SK-N-SH (cell line): ENCODE measurements around the gene LFNG. TPM values are rescaled to one million over a fixed set of nuclear protein-coding genes. Genes with fewer than 3 reads are reported as not detected.
A peak's percentile ranks its signal among the peaks of the same experiment; 100 is the strongest.

Experiments
- CTCF ChIA-PET: fragments of 300-600, 350-600 bp; formaldehyde crosslinking; extraction: SDS; loops from one replicate; lab custom pipeline; 2021; lab: Yijun Ruan, JAX
- POLR2A ChIA-PET: fragments of 350-600 bp; sonication (Branson Sonifier 250); formaldehyde crosslinking; extraction: SDS; loops from one replicate; lab custom pipeline; 2020; ENCODE audit warnings: antibody characterized with exemption, inconsistent platforms; lab: Yijun Ruan, JAX
- DNase-seq: peaks from one replicate; pipeline ENCODE4 v3.0.0; 2012
- H2AFZ ChIP-seq: fragments of 200-600 bp; sonication (generic); 2 replicates; pipeline ENCODE4 v1.8.1; 2016; ENCODE audit warnings: antibody characterized with exemption, mild to moderate bottlenecking, low read depth
- H3F3A ChIP-seq: fragments of 200-600 bp; sonication (generic); replicated peaks from 2 replicates; pipeline ENCODE3; 2016; ENCODE audit warnings: antibody characterized with exemption, mild to moderate bottlenecking; ENCODE audit not compliant: insufficient read depth
- H3K27ac ChIP-seq, 2 experiments: fragments of 200-500 bp in 1 of 2; fragments of 200-600 bp in 1 of 2; sonication (Bioruptor generic) in 1 of 2; sonication (generic), shearing (Covaris generic) in 1 of 2; 2 replicates each; pipeline versions ENCODE4 v1.5.1 to v1.6.1; 2014 to 2016; ENCODE audit warnings: low read depth in 2 of 2, inconsistent platforms in 1 of 2, low read length in 1 of 2, mild to moderate bottlenecking in 1 of 2, mixed read lengths in 1 of 2
- H3K27me3 ChIP-seq: fragments of 200-600 bp; sonication (generic), shearing (Covaris generic); 2 replicates; pipeline ENCODE4 v1.6.1; 2016; ENCODE audit warnings: mixed run types; ENCODE audit not compliant: insufficient read depth
- H3K36me3 ChIP-seq, 2 experiments: fragments of 200-500 bp in 1 of 2; fragments of 200-600 bp in 1 of 2; sonication (Bioruptor generic) in 1 of 2; sonication (generic) in 1 of 2; replicated peaks in 1 of 2; 2 replicates each; pipeline versions ENCODE3 to v1.5.1; 2014 to 2016; ENCODE audit warnings: low read length in 1 of 2, mild to moderate bottlenecking in 1 of 2; ENCODE audit not compliant: insufficient read depth in 2 of 2, control insufficient read depth in 1 of 2
- H3K4me1 ChIP-seq, 2 experiments: fragments of 200-500 bp in 1 of 2; fragments of 200-600 bp in 1 of 2; sonication (Bioruptor generic) in 1 of 2; sonication (generic), shearing (Covaris generic) in 1 of 2; 2 replicates each; pipeline versions ENCODE4 v1.5.1 to v1.6.1; 2014 to 2016; ENCODE audit warnings: low read depth in 1 of 2, low read length in 1 of 2, mixed run types in 1 of 2; ENCODE audit not compliant: insufficient read depth in 2 of 2, control insufficient read depth in 1 of 2
- H3K4me2 ChIP-seq: fragments of 200-600 bp; sonication (generic), shearing (Covaris generic); 2 replicates; pipeline ENCODE4 v1.6.1; 2017; ENCODE audit warnings: mixed run types
- H3K4me3 ChIP-seq, 2 experiments: fragments of 200-500 bp in 1 of 2; fragments of 200-600 bp in 1 of 2; sonication (Bioruptor generic) in 1 of 2; sonication (generic), shearing (Covaris generic) in 1 of 2; 2 replicates each; pipeline versions ENCODE4 v1.5.1 to v1.8.1; 2014 to 2016; ENCODE audit warnings: low read depth in 2 of 2, inconsistent platforms in 1 of 2, low read length in 1 of 2, mild to moderate bottlenecking in 1 of 2, mixed read lengths in 1 of 2, moderate library complexity in 1 of 2
- H3K79me2 ChIP-seq: fragments of 200-600 bp; sonication (generic); 2 replicates; pipeline ENCODE4 v1.8.1; 2017; ENCODE audit warnings: mild to moderate bottlenecking; ENCODE audit not compliant: insufficient read depth
- H3K9ac ChIP-seq: fragments of 200-600 bp; sonication (generic); 2 replicates; pipeline ENCODE4 v1.6.1; 2017; ENCODE audit warnings: mixed run types
- H3K9me2 ChIP-seq: fragments of 200-600 bp; sonication (generic); 2 replicates; pipeline ENCODE4 v1.6.1; 2017; ENCODE audit warnings: mixed run types
- H3K9me3 ChIP-seq: fragments of 200-600 bp; sonication (generic); 2 replicates; pipeline ENCODE4 v1.6.1; 2017; ENCODE audit warnings: mixed run types, mild to moderate bottlenecking, moderate library complexity
- H4K20me1 ChIP-seq: fragments of 200-600 bp; sonication (generic); 2 replicates; pipeline ENCODE4 v1.6.1; 2017; ENCODE audit warnings: mild to moderate bottlenecking, mixed run types; ENCODE audit not compliant: insufficient read depth
- CHD2 ChIP-seq: fragments of 150-350 bp; IDR thresholded peaks from 2 replicates; pipeline ENCODE4 v1.6.1; 2018; ENCODE audit warnings: low read length; ENCODE audit not compliant: partially characterized antibody
- ELF1 ChIP-seq: IDR thresholded peaks from 2 replicates; pipeline ENCODE4 v1.4.0; 2012
- EP300 ChIP-seq, 2 experiments: IDR thresholded peaks; 2 replicates each; pipeline versions ENCODE4 v1.4.0 to v1.6.1; 2012; ENCODE audit warnings: borderline replicate concordance in 1 of 2, low read depth in 1 of 2, low read length in 1 of 2
- JUND ChIP-seq: IDR thresholded peaks from 2 replicates; pipeline ENCODE4 v1.4.0; 2012
- MEF2A ChIP-seq: IDR thresholded peaks from 2 replicates; pipeline ENCODE4 v1.4.0; 2012; ENCODE audit warnings: low read depth, borderline replicate concordance
- MXI1 ChIP-seq: IDR thresholded peaks from 2 replicates; pipeline ENCODE4 v1.6.1; 2012; ENCODE audit warnings: mild to moderate bottlenecking, low read depth, low read length, improper control_type of control experiment
- NFIC ChIP-seq: IDR thresholded peaks from 2 replicates; pipeline ENCODE4 v1.4.0; 2012; ENCODE audit warnings: borderline replicate concordance
- NRF1 ChIP-seq: IDR thresholded peaks from 2 replicates; pipeline ENCODE4 v1.6.1; 2012; ENCODE audit warnings: low read depth, mild to moderate bottlenecking, low read length
- RFX5 ChIP-seq: IDR thresholded peaks from 2 replicates; pipeline ENCODE4 v1.6.1; 2012; ENCODE audit warnings: mild to moderate bottlenecking, improper control_type of control experiment, low read length
- RXRA ChIP-seq: IDR thresholded peaks from 2 replicates; pipeline ENCODE4 v1.4.0; 2012; ENCODE audit warnings: low read depth, mild to moderate bottlenecking, borderline replicate concordance
- SIN3A ChIP-seq: IDR thresholded peaks from 2 replicates; pipeline ENCODE4 v1.6.1; 2012; ENCODE audit warnings: low read depth, mild to moderate bottlenecking, low read length, moderate library complexity, borderline replicate concordance
- YY1 ChIP-seq: IDR thresholded peaks from 2 replicates; pipeline ENCODE4 v1.4.0; 2012; ENCODE audit warnings: low read depth, mild to moderate bottlenecking
- WGBS: methylation state at CpG from one replicate; pipeline ENCODE4 v1.1.6; 2017; ENCODE audit warnings: low lambda C conversion rate; 5-methylcytosine and 5-hydroxymethylcytosine counted together
- polyA plus RNA-seq, 3 experiments: library from polyadenylated mRNA; depleted of rRNA; stranded (reverse); fragments of >200 nt; gene quantifications; 2 replicates each; pipeline ENCODE4 v1.2.3, GENCODE V29; 2012
- TF ChIP-seq, protein P1 (sequence below): IDR thresholded peaks from 2 replicates; pipeline ENCODE4 v1.4.0; 2012; ENCODE audit warnings: low read depth
- TF ChIP-seq, protein P2 (sequence below): fragments of 150-350 bp; IDR thresholded peaks from 2 replicates; pipeline ENCODE4 v1.6.1; 2017; ENCODE audit warnings: antibody characterized with exemption, low read length, low read depth, borderline replicate concordance

Gene LFNG
- polyA plus RNA-seq, 1 of the 3 experiments (the other 2 are of a cell fraction): 9.4 TPM

DNA sequence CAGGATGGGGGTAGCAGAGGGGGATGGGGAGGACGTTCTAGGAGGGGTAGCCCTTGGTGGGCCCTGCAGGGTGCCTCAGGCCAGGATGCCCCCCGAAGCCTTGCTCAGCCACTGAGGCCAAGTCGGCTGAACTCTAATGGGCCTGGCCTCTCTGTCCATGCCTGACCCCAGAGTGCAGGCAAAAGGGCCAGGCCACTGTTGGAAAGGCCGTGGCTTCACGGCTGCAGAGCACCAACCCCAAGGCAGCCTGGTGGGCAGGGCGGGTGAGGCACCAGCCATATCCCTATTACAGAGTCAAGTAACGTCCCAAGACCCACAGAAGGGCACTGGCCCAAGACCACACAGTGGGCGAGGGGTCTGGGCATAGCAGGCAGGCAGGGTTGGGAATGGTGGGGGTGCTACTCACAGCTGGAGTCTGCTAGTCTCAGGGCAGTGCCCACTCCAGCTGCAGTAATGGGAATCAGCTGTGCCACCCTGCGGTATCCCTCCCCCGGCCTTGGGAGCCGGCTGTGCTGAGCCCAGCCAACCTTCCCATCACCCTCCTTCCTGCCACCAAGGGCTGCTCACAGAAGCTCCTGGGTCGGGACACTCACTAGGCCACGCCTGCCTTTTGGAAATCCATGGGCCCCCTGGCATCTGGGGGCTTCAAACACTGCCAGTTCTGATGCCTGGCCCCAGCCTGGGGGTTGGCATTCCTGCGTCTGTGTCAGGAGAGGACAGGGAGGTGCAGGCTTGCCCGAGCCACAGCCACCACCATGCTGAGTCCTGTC lies 4.0 kb upstream of the LFNG start:
- ChIA-PET POLR2A (no interaction called here), CTCF (interaction anchor here (0.6 to 1.7 kb wide), 5 partner anchors 8 to 44 kb away, joined by 3 to 5 read pairs (median 3); no protein-coding TSS in a partner anchor)
- H3K4me1 ChIP-seq: peaks cover 31 to 81% of the 10 kb centered on the region in 2 experiments; a peak in 3 of 4 replicates
- H3K79me2 ChIP-seq: peaks cover 6% of the 10 kb centered on the region
- no peak overlapping the region for H3K4me3 ChIP-seq
- no peaks in the 10 kb centered on the region for H3K27me3 ChIP-seq
- 0 out of 2 replicates have a peak overlapping the region, but pooled peaks have one; percentile 40 for H3K9ac ChIP-seq
- H4K20me1 ChIP-seq: peaks cover 5% of the 10 kb centered on the region; the same call in 1 of the 2 replicates
- no peak for DNase-seq
- TF ChIP-seq EP300 (IDR thresholded peaks at IDR 0.05; ENCODE audit: borderline replicate concordance in 1 of 2, low read depth in 1 of 2, low read length in 1 of 2): 0 out of 4 replicates have a peak, but pooled peaks of 1 of the 2 experiments have one; percentile 19
- TF ChIP-seq, protein P1, sequence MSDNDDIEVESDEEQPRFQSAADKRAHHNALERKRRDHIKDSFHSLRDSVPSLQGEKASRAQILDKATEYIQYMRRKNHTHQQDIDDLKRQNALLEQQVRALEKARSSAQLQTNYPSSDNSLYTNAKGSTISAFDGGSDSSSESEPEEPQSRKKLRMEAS: no peak
- peak; percentile 67 for TF ChIP-seq CHD2
- no peak for TF ChIP-seq NRF1
- TF ChIP-seq, protein P2, sequence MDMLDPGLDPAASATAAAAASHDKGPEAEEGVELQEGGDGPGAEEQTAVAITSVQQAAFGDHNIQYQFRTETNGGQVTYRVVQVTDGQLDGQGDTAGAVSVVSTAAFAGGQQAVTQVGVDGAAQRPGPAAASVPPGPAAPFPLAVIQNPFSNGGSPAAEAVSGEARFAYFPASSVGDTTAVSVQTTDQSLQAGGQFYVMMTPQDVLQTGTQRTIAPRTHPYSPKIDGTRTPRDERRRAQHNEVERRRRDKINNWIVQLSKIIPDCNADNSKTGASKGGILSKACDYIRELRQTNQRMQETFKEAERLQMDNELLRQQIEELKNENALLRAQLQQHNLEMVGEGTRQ: no peak
- TF ChIP-seq RXRA: no peak
- H3F3A ChIP-seq: peaks cover 3% of the 10 kb centered on the region
- H3K9me3 ChIP-seq: no peaks in the 10 kb centered on the region
- no peaks in the 10 kb centered on the region for H3K36me3 ChIP-seq
- H2AFZ ChIP-seq: no peak overlapping the region
- H3K27ac ChIP-seq: peak overlapping the region; percentile 60 to 61; a peak in 2 of 4 replicates
- 86% methylated on average over 14 of the region's 15 CpGs for WGBS
- no peaks in the 10 kb centered on the region for H3K9me2 ChIP-seq
- peak overlapping the region; percentile 61; the same call in 1 of the 2 replicates for H3K4me2 ChIP-seq

DNA sequence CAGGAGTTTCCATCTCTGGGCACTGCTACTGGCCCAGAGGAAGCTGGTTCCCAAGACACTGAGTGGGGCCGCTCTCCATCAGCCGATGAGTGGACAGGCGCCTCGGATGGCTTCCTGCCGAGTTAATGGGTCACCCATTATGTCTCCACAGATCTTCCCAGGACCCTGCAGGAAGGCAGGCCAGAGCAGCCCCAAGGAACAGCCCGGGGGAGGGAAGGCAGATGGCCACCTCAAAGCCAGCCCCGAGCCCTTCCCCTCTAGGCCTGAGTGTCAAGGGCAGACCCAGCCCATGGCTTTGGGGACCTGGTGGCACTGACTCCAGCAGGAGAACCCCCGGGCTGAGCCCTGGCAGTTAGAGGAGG lies 3.4 kb upstream of the LFNG start:
- no peaks in the 10 kb centered on the region for H3K9me2 ChIP-seq
- DNase-seq: no peak
- H3K9me3 ChIP-seq: no peaks in the 10 kb centered on the region
- peak overlapping the region; percentile 61 for H3K4me2 ChIP-seq
- peaks cover 12% of the 10 kb centered on the region for H3K79me2 ChIP-seq
- H3K27ac ChIP-seq: peak overlapping the region; percentile 60 to 61; a peak in 2 of 4 replicates
- H3K4me1 ChIP-seq: peaks cover 31 to 81% of the 10 kb centered on the region in 2 experiments; a peak in 3 of 4 replicates
- H3K36me3 ChIP-seq: no peaks in the 10 kb centered on the region
- ChIA-PET CTCF (interaction anchor here (0.6 to 1.7 kb wide), 5 partner anchors 9 to 44 kb away, joined by 3 to 5 read pairs (median 3); no protein-coding TSS in a partner anchor), POLR2A (no interaction called here)
- peaks cover 6% of the 10 kb centered on the region; the same call in 1 of the 2 replicates for H4K20me1 ChIP-seq
- WGBS: 82% methylated on average over 4 of the region's 8 CpGs
- peaks cover 3% of the 10 kb centered on the region for H3F3A ChIP-seq
- no peak for TF ChIP-seq EP300 (IDR thresholded peaks at IDR 0.05; ENCODE audit: borderline replicate concordance in 1 of 2, low read depth in 1 of 2, low read length in 1 of 2)
- no peak for TF ChIP-seq NFIC
- no peak for TF ChIP-seq MEF2A
- TF ChIP-seq MXI1: no peak
- no peak for TF ChIP-seq SIN3A
- no peak for TF ChIP-seq JUND
- no peak for TF ChIP-seq RFX5
- TF ChIP-seq ELF1: no peak
- TF ChIP-seq YY1: no peak
- TF ChIP-seq, protein P2: no peak
- no peak for TF ChIP-seq RXRA
- TF ChIP-seq CHD2: no peak
- peak overlapping the region; percentile 40; the same call in 1 of the 2 replicates for H3K9ac ChIP-seq
- H2AFZ ChIP-seq: no peak overlapping the region
- H3K27me3 ChIP-seq: no peaks in the 10 kb centered on the region
- no peak overlapping the region for H3K4me3 ChIP-seq
